SK-N-SH (cell line): ENCODE data around the gene POFUT2. TPM values are rescaled to one million over a fixed set of nuclear protein-coding genes. Genes with fewer than 3 reads are reported as not detected.

Experiments
- CTCF ChIA-PET: fragments of 300-600, 350-600 bp; formaldehyde crosslinking; extraction: SDS; loops from one replicate; lab custom pipeline; 2021; lab: Yijun Ruan, JAX
- POLR2A ChIA-PET: fragments of 350-600 bp; sonication (Branson Sonifier 250); formaldehyde crosslinking; extraction: SDS; loops from one replicate; lab custom pipeline; 2020; ENCODE audit warnings: antibody characterized with exemption, inconsistent platforms; lab: Yijun Ruan, JAX
- DNase-seq: peaks from one replicate; pipeline ENCODE4 v3.0.0; 2012
- H2AFZ ChIP-seq: fragments of 200-600 bp; sonication (generic); 2 replicates; pipeline ENCODE4 v1.8.1; 2016; ENCODE audit warnings: antibody characterized with exemption, mild to moderate bottlenecking, low read depth
- H3F3A ChIP-seq: fragments of 200-600 bp; sonication (generic); replicated peaks from 2 replicates; pipeline ENCODE3; 2016; ENCODE audit warnings: antibody characterized with exemption, mild to moderate bottlenecking; ENCODE audit not compliant: insufficient read depth
- H3K27ac ChIP-seq, 2 experiments: fragments of 200-500 bp in 1 of 2; fragments of 200-600 bp in 1 of 2; sonication (Bioruptor generic) in 1 of 2; sonication (generic), shearing (Covaris generic) in 1 of 2; 2 replicates each; pipeline versions ENCODE4 v1.5.1 to v1.6.1; 2014 to 2016; ENCODE audit warnings: low read depth in 2 of 2, inconsistent platforms in 1 of 2, low read length in 1 of 2, mild to moderate bottlenecking in 1 of 2, mixed read lengths in 1 of 2
- H3K27me3 ChIP-seq: fragments of 200-600 bp; sonication (generic), shearing (Covaris generic); 2 replicates; pipeline ENCODE4 v1.6.1; 2016; ENCODE audit warnings: mixed run types; ENCODE audit not compliant: insufficient read depth
- H3K36me3 ChIP-seq, 2 experiments: fragments of 200-500 bp in 1 of 2; fragments of 200-600 bp in 1 of 2; sonication (Bioruptor generic) in 1 of 2; sonication (generic) in 1 of 2; replicated peaks in 1 of 2; 2 replicates each; pipeline versions ENCODE3 to v1.5.1; 2014 to 2016; ENCODE audit warnings: low read length in 1 of 2, mild to moderate bottlenecking in 1 of 2; ENCODE audit not compliant: insufficient read depth in 2 of 2, control insufficient read depth in 1 of 2
- H3K4me1 ChIP-seq, 2 experiments: fragments of 200-500 bp in 1 of 2; fragments of 200-600 bp in 1 of 2; sonication (Bioruptor generic) in 1 of 2; sonication (generic), shearing (Covaris generic) in 1 of 2; 2 replicates each; pipeline versions ENCODE4 v1.5.1 to v1.6.1; 2014 to 2016; ENCODE audit warnings: low read depth in 1 of 2, low read length in 1 of 2, mixed run types in 1 of 2; ENCODE audit not compliant: insufficient read depth in 2 of 2, control insufficient read depth in 1 of 2
- H3K4me2 ChIP-seq: fragments of 200-600 bp; sonication (generic), shearing (Covaris generic); 2 replicates; pipeline ENCODE4 v1.6.1; 2017; ENCODE audit warnings: mixed run types
- H3K4me3 ChIP-seq, 2 experiments: fragments of 200-500 bp in 1 of 2; fragments of 200-600 bp in 1 of 2; sonication (Bioruptor generic) in 1 of 2; sonication (generic), shearing (Covaris generic) in 1 of 2; 2 replicates each; pipeline versions ENCODE4 v1.5.1 to v1.8.1; 2014 to 2016; ENCODE audit warnings: low read depth in 2 of 2, inconsistent platforms in 1 of 2, low read length in 1 of 2, mild to moderate bottlenecking in 1 of 2, mixed read lengths in 1 of 2, moderate library complexity in 1 of 2
- H3K79me2 ChIP-seq: fragments of 200-600 bp; sonication (generic); 2 replicates; pipeline ENCODE4 v1.8.1; 2017; ENCODE audit warnings: mild to moderate bottlenecking; ENCODE audit not compliant: insufficient read depth
- H3K9ac ChIP-seq: fragments of 200-600 bp; sonication (generic); 2 replicates; pipeline ENCODE4 v1.6.1; 2017; ENCODE audit warnings: mixed run types
- H3K9me2 ChIP-seq: fragments of 200-600 bp; sonication (generic); 2 replicates; pipeline ENCODE4 v1.6.1; 2017; ENCODE audit warnings: mixed run types
- H3K9me3 ChIP-seq: fragments of 200-600 bp; sonication (generic); 2 replicates; pipeline ENCODE4 v1.6.1; 2017; ENCODE audit warnings: mixed run types, mild to moderate bottlenecking, moderate library complexity
- H4K20me1 ChIP-seq: fragments of 200-600 bp; sonication (generic); 2 replicates; pipeline ENCODE4 v1.6.1; 2017; ENCODE audit warnings: mild to moderate bottlenecking, mixed run types; ENCODE audit not compliant: insufficient read depth
- CHD2 ChIP-seq: fragments of 150-350 bp; IDR thresholded peaks from 2 replicates; pipeline ENCODE4 v1.6.1; 2018; ENCODE audit warnings: low read length; ENCODE audit not compliant: partially characterized antibody
- ELF1 ChIP-seq: IDR thresholded peaks from 2 replicates; pipeline ENCODE4 v1.4.0; 2012
- FOSL2 ChIP-seq: IDR thresholded peaks from 2 replicates; pipeline ENCODE4 v1.4.0; 2012; ENCODE audit warnings: low read depth, mild to moderate bottlenecking, moderate library complexity, borderline replicate concordance
- FOXM1 ChIP-seq: IDR thresholded peaks from 2 replicates; pipeline ENCODE4 v1.4.0; 2012; ENCODE audit warnings: low read depth, mild to moderate bottlenecking
- JUND ChIP-seq: IDR thresholded peaks from 2 replicates; pipeline ENCODE4 v1.4.0; 2012
- MXI1 ChIP-seq: IDR thresholded peaks from 2 replicates; pipeline ENCODE4 v1.6.1; 2012; ENCODE audit warnings: mild to moderate bottlenecking, low read depth, low read length, improper control_type of control experiment
- RAD21 ChIP-seq: IDR thresholded peaks from 2 replicates; pipeline ENCODE4 v1.6.1; 2012; ENCODE audit warnings: mild to moderate bottlenecking, low read length
- REST ChIP-seq: IDR thresholded peaks from 2 replicates; pipeline ENCODE4 v1.6.1; 2012; ENCODE audit warnings: mild to moderate bottlenecking, low read depth, low read length, moderate library complexity
- TAF1 ChIP-seq: IDR thresholded peaks from 2 replicates; pipeline ENCODE4 v1.6.1; 2012; ENCODE audit warnings: low read depth, mild to moderate bottlenecking, low read length, moderate library complexity, borderline replicate concordance
- USF1 ChIP-seq: IDR thresholded peaks from 2 replicates; pipeline ENCODE4 v1.4.0; 2012; ENCODE audit warnings: low read depth, borderline replicate concordance
- YY1 ChIP-seq: IDR thresholded peaks from 2 replicates; pipeline ENCODE4 v1.4.0; 2012; ENCODE audit warnings: low read depth, mild to moderate bottlenecking
- ZBTB33 ChIP-seq: IDR thresholded peaks from 2 replicates; pipeline ENCODE4 v1.4.0; 2012; ENCODE audit warnings: low read depth, borderline replicate concordance
- WGBS: methylation state at CpG from one replicate; pipeline ENCODE4 v1.1.6; 2017; ENCODE audit warnings: low lambda C conversion rate; 5-methylcytosine and 5-hydroxymethylcytosine counted together
- polyA plus RNA-seq, 3 experiments: library from polyadenylated mRNA; depleted of rRNA; stranded (reverse); fragments of >200 nt; gene quantifications; 2 replicates each; pipeline ENCODE4 v1.2.3, GENCODE V29; 2012

The POFUT2 gene
- polyA plus RNA-seq, 1 of the 3 experiments (the other 2 are of a cell fraction): 53.3 TPM

GRCh38 chr21:45251635-45252447 is 35.9 kb downstream of the POFUT2 start:
- POLR2A ChIA-PET: no interaction called here
- no peaks in the 10 kb centered on the region for H3K36me3 ChIP-seq
- no peaks in the 10 kb centered on the region for H3K9me2 ChIP-seq
- no peak for DNase-seq
- H3K27me3 ChIP-seq: no peaks in the 10 kb centered on the region
- no peak overlapping the region for H3K9ac ChIP-seq
- H4K20me1 ChIP-seq: no peaks in the 10 kb centered on the region
- H3F3A ChIP-seq: no peaks in the 10 kb centered on the region
- CTCF ChIA-PET: no interaction called here
- H3K4me1 ChIP-seq: peaks cover 0 to 26% of the 10 kb centered on the region in 2 experiments; a peak in 1 of 4 replicates
- H3K4me3 ChIP-seq: no peak overlapping the region
- no peak overlapping the region for H2AFZ ChIP-seq
- TF ChIP-seq YY1 (no peak), USF1 (no peak), JUND (no peak), ELF1 (no peak), REST (no peak), FOSL2 (no peak), RAD21 (no peak), ZBTB33 (no peak), FOXM1 (no peak), MXI1 (no peak), TAF1 (no peak), CHD2 (no peak)
- no peak overlapping the region for H3K27ac ChIP-seq
- no peaks in the 10 kb centered on the region for H3K9me3 ChIP-seq
- H3K79me2 ChIP-seq: no peaks in the 10 kb centered on the region
- no peak overlapping the region for H3K4me2 ChIP-seq
- 91% methylated on average over 18 of the region's 28 CpGs for WGBS
